ENCODE results near the gene AGPAT2. TPM values are rescaled to one million over a fixed set of nuclear protein-coding genes. Genes with fewer than 3 reads are reported as not detected.

Gene AGPAT2
- total RNA-seq, 1 experiment from 2014 or later = 167 TPM

DNA sequence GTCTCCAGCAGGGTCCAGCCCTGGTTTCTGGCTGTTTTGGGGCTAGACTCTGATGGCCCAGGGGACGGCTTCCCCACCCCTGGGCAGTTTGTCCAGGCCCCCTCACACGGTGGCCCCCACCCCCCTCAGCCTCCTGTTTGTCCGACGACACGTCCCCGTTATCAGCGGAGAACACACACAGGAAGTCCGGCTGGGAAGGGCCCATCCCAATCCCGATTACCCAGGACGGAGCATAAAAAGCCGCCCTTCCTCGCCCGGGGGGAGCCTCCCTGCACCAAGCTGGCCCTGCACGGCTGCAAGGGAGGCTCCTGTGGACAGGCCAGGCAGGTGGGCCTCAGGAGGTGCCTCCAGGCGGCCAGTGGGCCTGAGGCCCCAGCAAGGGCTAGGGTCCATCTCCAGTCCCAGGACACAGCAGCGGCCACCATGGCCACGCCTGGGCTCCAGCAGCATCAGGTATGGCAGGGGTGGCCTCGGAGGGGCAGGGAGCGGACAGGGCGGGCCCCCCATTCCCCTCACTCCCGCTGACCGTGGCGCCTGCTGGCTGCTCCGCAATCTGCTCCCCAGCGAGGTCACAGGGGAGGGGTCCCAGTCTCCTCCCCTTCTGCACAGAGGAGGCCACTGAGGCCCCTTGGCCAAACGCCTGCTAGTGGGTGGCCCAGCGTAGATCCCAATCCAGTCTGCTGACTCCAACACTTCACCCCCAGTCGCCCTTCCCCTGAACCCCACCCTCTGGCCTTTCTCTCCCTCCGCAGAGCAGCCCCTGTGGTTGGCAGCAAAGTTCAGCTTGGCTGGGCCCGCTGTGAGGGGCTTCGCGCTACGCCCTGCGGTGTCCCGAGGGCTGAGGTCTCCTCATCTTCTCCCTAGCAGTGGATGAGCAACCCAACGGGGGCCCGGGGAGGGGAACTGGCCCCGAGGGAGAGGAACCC lies 24.3 kb downstream of the AGPAT2 start, which contains the start of gene EGFL7:
EGFL7 (plus strand) TSS at position 261 of the 926 bp plus-strand sequence. CDS start 5,367 bp downstream, outside the sequence.
- no peak for DNase-seq (ENCODE audit: low spot score)

DNA sequence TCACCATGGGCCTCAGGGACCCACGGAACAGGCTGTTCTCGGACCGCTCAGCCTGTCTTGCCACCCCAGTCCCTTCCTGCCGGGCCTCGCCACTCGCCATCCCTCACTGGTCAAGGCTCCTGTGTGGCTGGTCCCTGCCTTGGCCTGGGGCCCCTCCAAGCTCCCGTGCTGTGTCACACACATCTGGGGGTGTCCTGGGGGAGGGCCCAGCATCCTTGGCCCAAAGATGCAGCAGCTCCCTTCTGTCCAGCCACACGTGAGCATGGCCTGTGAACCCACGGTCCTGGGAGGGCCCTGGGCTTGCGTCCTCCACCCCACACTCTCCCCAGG lies 25.0 kb downstream of the AGPAT2 start:
- no peak for DNase-seq (ENCODE audit: low spot score)

DNA sequence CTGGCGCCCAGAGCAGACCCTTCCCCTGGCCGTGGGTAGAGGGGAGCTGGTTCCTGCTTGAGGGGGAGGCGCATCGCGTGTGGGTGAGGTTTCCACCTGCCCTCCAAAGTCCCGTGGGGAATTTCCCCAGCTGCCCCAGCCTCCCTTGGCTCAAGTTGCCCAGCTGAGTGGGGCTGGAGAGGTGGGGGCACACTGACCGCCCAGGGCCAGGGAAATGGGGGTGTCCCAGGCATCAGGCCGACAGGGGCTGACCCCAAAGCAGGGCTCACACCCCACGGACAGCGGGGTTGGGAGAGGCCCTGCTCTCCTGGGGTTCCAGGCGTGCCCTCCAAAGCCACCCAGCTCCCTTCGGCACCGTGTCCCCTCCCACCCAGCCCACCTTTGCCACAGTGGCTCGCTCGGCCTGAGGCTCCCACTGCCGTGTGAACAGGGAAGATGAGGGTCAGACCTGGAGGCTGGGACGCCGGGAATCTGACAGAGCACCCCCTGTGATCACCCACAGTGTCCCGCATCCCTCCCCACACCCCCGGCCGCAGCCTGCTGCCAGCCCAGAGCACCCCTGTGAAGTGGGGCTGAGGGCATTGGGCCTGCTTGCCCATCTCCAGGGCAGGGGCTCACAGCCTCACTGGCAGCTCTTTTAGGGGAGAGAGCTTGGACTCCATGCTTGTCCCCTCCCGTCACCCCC lies 25.5 kb downstream of the AGPAT2 start:
- DNase-seq (ENCODE audit: low spot score) = no peak

DNA sequence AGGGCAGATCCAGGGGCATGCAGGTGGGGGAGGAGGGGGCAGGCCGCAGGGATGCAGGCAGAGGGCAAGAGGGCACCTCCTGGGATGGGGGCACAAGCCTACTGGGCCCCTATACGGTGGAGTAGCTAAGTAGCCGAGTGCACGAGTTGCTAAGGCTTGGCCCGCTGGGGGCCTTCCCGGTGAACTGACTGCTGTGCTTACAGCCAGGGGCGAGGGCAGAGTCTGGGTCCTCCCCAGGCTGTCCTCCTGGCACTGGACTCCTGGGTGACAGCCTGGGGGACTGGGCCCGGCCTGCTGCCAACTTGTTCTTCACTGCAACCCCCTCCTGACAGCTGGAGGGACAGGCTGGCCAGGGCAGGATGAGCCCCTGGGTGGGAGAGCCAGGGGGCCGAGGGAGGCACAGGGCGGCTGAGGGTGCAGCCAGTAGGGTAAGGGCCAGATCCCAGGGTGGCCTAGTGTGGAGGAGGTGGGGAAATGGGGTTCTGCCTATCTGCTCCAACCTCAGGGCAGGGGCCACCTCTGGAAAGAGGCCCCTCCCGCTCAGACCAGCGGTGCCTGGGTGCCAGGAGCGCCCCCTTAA lies 26.2 kb downstream of the AGPAT2 start:
- DNase-seq (ENCODE audit: low spot score) = no peak

DNA sequence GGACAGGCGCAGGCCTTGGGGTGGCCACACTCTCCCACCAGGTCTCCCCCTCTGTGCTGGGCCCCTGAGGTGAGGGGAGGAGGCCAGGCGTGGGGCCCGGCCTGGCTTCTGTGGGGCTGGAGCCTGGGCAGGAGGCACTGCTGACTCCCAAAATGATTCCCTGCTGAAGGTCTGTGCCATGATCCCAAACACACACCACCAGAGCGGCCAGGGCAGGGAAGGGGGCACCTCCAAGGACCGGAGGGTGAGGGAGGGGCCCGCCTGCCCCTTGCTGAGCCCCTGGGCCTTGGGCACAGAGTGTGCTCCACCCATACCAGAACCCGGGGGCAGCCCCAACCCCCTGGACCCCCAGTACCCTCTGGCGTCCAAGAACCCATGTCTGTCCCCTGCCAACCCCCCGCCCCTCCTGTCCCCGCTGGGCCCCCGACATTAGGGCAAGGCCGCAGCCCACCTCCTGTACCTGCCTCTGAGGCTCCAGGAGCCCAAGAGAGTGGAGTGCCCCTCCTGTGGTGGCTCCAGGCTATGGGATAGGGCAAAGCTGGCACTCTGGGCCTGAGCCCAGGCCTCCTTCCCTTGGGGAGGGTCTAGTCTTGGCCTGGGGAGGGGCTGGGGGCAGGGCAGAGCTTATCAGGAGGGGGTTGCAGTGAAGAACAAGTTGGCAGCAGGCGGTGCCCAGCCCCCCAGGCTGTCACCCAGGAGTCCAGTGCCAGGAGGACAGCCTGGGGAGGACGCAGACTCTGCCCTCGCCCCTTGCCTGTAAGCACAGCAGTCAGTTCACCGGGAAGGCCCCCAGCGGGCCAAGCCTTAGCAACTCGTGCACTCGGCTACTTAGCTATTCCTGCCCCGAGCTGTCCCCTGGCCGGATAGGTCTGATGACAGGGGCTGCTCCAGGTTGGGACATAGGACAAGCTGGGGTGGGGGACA lies 27.1 kb downstream of the AGPAT2 start:
- no peak for DNase-seq (ENCODE audit: low spot score)

DNA sequence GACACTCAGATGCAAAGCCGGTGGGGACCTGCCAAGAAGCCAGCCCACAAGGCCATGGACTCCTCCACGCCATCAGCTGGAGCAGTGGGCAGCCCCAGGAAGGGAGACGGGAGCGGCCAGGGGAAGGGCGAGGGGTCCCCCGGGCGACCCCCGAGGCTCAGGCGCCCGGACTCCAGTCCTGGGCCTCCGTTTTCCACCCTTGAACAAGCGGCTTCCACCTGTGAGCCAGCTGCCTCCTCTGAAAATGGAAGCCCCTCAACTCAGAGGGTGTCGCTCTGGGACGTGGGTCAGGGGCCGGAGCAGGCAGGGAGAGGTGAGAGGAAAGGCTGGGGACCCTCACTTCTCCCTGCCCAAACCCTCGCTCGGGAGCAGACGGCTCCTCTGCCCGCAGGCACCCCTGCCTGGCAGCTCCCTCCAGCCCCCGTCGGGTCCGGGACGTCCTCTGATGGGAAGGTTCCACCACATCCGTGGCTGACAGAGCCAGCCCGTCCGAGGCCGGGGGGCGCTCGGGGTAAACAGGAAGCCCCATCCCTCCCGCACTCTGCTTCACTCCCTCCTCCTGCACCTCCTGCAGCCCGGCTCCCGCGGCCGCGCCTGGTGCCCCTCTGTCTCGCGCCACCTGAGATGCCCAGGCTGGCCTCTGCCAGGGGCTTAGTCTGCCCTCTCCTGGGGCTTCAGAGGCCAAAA lies 28.3 kb downstream of the AGPAT2 start:
- DNase-seq (ENCODE audit: low spot score) = no peak

DNA sequence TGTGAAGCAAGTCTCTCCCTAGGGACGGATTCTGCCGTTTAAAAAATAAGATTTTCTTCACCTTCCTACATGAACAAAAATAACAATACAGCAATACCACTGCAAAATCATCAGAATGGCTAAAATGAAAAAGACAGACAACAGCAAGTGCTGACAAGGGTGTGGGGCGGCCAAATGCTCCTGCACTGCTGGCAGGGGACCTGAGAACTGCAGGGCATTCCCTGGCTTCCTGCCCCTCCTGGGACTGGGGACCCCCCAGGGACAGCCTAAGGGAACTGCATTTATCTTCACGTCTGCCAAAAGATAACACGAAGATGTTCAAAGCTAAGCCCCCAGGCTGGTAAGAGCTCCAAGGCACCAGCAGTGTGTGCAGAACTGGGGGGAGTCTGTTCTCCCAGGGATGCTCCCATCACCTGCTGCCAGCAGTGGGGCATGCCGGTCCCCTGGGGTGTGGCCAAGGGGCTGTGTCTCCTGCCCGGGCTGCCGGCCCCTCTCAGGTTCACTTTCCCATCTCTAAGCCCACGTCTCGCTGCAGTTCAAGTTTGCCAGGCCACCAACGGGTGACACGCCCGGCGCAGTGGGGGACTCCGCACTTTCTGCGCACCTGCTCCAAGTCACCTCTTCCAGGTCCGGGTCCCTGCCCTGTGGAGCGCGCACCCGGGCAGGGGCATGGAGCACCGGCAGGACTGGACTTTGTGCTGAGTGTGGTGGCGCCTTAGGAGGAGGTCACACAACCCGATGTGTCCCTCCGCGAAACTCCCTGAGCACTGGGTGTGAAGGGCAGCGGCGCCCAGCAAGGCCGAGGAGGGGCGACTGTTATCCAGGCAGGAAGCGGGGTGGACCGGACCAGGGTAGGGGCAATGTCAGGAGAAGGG lies 29.0 kb downstream of the AGPAT2 start:
- DNase-seq (ENCODE audit: low spot score) = no peak

DNA sequence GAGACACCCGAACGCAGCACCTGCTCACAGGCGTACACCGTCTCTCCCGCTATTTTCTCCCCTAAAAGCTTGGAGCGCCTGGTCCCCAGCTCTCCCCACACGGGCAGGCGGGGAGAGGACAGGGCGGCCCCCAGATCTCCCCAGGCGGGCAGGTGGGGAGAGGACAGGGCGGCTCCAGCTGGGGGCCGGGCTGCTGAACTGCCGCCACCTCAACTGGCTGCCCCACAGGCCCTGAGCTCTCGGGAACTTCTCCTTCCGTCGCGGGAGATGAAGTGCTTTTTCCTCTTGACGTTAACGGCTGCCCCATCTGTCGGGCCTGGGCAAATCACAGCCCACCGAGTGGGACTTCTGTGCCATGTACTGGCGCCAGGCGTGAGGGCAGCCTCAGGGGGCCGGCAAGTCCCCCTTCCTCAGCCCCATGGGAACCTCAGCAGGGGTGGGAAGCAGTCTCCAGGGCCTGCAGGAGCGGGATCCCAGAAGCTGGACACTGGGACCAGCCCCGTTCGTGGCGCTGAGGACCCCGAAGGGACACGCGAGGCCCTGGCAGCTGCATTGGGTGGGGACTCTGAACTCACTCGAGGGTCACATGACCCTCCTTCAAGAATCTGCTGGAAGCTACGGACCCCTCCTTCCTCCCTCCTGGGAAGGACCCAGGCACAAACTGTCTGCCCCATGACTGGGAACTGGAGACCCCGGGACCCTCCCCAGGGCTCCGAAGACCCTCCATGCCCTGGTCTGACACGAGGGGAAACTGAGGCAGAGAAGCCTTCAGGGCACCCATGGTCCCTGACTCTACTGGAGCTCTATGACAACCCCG lies 30.3 kb downstream of the AGPAT2 start:
- no peak for DNase-seq (ENCODE audit: low spot score)

DNA sequence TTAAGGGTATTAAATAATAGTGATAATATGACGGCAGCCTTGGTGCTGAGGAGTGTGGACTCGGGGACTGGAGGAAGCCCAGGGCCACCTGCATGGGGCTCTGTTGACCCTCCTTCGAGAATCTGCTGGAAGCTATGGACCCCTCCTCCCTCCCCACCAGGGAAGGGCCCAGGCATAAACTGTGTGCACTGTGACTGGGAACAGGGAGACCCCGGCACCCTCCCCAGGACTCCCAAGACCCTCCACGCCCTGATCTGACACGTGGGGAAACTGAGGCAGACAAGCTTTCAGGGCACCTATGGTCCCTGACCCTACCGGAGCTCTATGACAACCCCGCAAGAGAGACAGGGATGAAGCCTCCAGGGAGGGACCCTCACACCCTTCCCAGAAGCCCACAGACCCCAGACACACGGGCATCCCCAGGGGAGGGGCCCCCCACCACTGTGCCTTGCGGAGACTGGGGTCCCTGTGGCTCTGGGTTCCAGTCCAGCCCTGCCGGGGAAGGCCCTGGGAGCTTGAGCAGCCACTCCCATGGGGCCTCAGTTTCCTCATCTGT lies 31.0 kb downstream of the AGPAT2 start:
- DNase-seq (ENCODE audit: low spot score) = no peak

DNA sequence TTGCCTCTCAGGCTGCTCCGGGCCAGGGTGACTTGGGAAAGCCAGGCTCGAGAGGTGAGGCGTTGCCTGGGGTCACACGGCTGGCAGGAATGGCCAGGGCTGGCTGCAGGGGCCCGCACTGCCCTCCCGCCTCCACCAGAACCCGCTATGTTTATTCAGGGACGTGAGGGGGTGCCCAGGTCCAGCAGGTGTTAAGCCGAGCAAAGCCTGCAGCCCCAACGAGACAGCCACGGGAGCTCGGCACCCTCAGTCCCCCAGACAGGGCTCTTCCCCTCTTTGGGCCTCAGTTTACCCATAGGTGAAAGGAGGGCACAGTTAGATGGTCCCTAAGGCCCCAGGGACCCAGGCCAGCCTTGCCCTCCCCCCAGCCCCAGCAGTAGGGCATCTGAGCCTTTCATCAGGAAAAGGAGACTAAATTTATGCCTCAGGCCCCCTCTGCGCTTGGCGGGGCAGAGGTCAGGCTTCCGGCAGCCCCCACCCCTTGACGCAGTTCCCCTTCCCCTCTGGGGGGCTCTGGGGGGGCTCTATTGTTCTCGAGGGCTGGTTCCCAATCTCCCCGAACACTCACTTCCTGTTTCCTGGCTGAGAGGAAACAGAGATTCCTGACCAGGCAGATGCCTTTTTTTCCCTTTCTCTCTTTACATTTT lies 31.6 kb downstream of the AGPAT2 start:
- DNase-seq (ENCODE audit: low spot score) = no peak

DNA sequence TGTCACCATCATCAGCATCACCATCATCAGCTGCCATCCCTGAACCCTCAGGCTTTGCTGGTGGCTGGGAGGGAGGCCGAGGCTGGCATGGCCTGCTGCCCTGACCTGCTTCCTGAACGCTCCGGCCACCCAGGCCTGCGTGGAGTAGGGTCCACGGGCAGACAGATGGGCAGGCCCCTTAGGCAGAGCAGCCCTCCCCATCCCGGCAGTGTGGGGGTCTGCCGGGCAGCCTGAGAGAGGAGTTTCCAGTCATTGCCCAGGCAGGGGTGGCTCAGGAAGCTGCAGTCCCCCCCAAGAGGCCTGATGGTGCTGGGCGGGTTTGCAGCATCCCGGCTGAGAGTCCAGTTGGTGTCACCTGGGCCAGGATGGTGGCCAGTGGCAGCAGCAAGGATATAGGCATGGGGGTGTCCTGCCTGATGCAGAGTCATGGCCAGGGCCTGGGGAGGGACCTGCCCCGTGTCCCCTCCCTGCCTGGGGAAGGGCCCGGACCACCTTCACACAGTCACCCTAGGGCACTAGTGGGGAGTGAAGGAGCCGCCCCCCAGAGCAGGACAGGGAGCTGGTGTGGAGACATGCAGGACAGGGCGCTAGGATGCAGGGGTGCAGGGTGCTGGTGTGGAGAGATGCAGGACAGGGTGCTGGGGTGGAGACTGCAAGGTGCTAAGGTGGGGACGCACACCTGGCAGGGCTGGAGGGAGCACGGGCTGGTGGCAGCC lies 32.3 kb downstream of the AGPAT2 start:
- DNase-seq (ENCODE audit: low spot score) = no peak

DNA sequence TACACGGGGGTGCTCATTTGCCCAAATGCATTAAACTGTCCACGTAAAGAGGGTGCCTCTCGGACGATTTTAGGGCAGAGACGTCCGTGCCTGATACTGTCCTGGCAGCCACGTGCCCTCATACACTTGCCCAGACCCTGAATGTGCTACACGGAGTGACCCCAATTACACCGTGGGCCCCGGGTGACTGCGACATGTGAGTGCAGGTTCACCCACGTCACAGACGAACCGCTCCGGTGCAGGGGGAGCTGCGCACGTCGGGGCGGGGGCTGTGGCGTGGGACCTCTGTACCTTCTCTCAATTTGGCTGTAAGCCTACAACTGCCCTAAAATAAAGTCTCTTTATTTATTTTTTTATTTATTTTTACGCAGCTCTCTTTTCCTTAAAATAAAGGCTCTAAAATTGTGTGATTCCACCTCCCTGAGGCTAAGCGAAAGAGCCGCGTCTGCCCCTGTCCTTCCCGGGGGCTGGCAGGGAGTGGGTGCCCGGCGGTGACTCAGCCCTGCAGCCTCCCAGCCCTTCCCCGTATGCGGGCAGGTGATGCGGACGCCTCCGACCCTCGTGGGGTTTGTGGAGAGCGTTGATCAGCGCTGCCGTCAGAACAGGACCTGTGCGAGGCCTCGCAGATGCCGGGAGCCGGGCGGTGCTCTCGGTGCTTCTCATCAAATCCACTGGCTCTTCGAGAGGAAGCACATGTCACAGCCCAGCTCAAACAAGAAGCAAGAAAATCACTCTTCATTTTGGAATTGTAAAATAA lies 33.8 kb downstream of the AGPAT2 start:
- no peak for DNase-seq (ENCODE audit: low spot score)

DNA sequence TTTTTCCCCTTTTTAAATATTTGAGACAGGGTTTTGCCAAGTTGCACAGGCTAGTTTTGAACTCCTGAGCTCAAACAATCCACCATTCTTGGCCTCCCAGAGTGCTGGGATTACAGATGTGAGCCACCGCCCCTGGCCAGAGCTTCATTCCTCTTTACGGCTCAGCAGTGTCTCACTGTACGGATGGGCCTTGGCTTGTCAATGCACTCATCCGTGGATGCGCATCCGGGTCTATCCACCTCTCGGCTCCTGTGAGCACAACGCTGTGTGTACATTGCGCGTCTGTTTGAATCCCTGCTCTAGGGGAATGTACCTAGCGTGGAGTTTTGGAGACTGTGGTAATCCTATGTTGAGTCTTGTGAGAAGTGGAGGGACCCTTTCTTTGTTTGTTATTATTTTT lies 35.4 kb downstream of the AGPAT2 start:
- DNase-seq (ENCODE audit: low spot score) = no peak

DNA sequence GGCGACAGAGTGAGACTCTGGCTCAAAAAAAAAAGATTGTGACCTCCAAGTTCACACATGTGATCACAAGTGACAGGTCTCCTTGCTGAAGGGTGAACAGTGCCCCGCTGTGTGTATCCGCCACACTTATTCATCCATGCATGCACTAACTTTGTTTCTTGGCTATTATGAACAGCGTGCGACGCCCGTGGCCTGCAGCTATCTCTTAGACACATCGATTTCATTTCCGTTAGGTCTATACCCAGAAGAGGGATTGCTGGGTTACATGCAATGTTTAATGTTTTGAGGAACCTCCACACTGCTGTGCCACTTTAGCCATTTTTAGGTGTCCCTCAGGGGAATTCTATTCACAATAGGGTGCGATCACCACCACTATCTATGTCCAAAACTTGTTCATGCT lies 36.6 kb downstream of the AGPAT2 start:
- DNase-seq (ENCODE audit: low spot score) = no peak

DNA sequence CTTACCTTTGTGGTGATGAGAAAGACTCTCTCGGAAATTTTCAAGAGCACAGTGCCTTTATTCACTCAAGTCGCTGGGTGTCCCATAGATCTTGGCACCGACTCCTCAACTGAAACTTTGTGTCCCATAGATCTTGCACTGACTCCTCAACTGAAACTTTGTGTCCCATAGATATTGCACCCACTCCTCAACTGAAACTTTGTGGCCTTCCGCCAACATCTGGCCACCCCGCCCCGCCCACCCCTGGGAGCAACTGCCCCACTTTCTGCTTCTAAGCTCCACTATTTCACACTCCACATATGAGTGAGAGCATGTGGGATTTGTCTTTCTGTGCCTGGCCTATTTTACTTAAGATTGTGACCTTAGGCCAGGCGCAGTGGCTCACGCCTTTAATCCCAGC lies 37.2 kb downstream of the AGPAT2 start:
- DNase-seq (ENCODE audit: low spot score) = no peak

DNA sequence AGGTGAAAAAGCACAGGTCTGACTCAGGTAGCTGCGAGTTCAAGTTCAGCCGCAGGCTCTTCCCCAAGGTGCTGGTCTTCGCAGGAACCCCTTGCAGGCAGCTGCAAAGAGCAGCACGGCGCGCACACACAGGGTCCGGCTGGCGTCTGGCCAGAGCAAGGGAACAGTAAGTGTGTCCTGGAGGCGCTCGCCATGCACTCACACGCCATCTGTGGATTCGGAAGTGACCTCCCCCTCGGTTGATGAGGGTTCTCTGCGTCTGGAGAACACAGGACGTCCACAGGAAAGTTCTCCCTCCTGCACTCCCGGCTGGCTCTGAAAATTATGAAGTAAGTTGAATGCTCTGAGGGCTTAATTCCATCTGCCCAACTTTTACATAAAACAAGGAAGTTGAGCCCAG lies 38.5 kb downstream of the AGPAT2 start:
- no peak for DNase-seq (ENCODE audit: low spot score)

All from HT-29 (cell line).